Measurements from ENCODE around the gene GSTA2. TPM values are rescaled to one million over a fixed set of nuclear protein-coding genes. Genes with fewer than 3 reads are reported as not detected.
"Not testable (repeated sequence)": the region's sequence is repeated elsewhere in the genome, so short reads cannot be mapped to it uniquely, and the experiment has no call there.

GSTA2 gene
- total RNA-seq, 1 donor from 2014 or later, result under 0.01 TPM

DNA sequence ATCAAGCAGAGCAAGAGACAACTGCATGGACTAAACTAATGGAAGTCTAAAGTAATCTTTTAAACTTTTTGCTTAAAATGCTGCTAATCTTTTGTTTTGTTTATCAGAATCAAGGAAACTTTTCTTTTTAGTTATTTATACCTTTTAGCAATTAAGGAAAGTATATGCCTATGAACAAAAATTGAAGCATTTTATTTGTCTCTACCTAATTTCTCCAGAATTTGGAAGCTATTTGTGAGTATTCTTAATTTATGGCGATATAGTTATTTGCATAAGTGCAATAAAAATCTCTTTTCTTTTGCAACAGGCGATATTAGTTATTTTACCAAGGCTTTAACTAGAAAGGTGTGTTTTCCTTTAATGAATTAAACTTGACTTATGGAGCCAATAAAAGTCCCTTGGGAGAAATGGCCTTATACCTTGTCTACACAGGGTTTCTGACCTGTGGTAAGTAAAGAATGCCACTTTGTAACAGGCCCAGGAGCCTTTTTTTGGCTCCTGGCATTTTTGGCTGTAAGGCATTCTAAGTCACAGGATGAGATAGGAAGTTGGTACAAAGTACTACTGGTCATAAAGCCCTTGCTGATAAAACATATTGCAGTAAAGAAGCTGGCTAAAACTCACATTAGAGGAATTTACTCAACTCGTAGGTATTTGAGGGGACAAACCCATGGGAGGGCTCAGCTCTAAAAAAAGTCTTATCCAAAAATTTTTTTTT lies 55.2 kb downstream of the GSTA2 start:
- Histone ChIP-seq H3K4me3 (ENCODE audit: low read length in 3 of 3) (no peak overlapping the region), H3K9ac (ENCODE audit: low read depth in 1 of 3, low read length in 3 of 3) (no peak overlapping the region), H3K36me3 (ENCODE audit: control insufficient read depth in 3 of 3, insufficient read depth in 3 of 3, low read length in 3 of 3) (no peaks in the 10 kb centered on the region), H3K9me3 (ENCODE audit: control insufficient read depth in 3 of 3, low read length in 3 of 3) (no peaks in the 10 kb centered on the region), H3K27me3 (ENCODE audit: control insufficient read depth in 3 of 3, insufficient read depth in 3 of 3, low read length in 3 of 3) (no peaks in the 10 kb centered on the region), H3K27ac (ENCODE audit: low read depth, low read length) (no peak overlapping the region), H3K4me1 (ENCODE audit: control insufficient read depth in 3 of 3, insufficient read depth in 3 of 3, low read length in 3 of 3) (no peaks in the 10 kb centered on the region)

DNA sequence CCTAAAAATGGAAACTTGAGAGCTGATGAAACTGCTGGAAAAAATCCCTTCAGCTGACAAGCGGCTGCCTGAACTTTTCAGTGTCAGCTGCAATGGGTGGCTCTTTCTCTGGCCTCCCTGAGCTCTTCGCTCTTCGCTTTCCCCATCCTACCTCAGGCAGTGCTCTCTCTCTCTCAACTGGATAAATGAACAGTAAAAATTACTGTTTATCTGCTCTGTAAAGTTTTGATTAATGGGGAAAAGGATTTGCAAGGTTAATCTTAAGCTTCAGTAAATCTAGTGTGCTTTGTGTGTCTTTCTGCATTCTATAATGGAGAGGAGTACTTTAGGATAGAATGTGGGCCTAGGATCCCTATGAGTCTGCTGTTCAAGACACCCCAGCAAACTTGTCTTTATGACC lies 57.3 kb downstream of the GSTA2 start:
- H3K27me3 ChIP-seq (ENCODE audit: control insufficient read depth in 3 of 3, insufficient read depth in 3 of 3, low read length in 3 of 3), result no peaks in the 10 kb centered on the region
- H3K9ac ChIP-seq (ENCODE audit: low read depth in 1 of 3, low read length in 3 of 3), result no peak overlapping the region
- H3K9me3 ChIP-seq (ENCODE audit: control insufficient read depth in 3 of 3, low read length in 3 of 3), result no peaks in the 10 kb centered on the region
- H3K4me3 ChIP-seq (ENCODE audit: low read length in 3 of 3), result no peak overlapping the region
- no peaks in the 10 kb centered on the region for H3K36me3 ChIP-seq (ENCODE audit: control insufficient read depth in 3 of 3, insufficient read depth in 3 of 3, low read length in 3 of 3)
- no peak overlapping the region for H3K27ac ChIP-seq (ENCODE audit: low read depth, low read length)
- no peaks in the 10 kb centered on the region for H3K4me1 ChIP-seq (ENCODE audit: control insufficient read depth in 3 of 3, insufficient read depth in 3 of 3, low read length in 3 of 3)

DNA sequence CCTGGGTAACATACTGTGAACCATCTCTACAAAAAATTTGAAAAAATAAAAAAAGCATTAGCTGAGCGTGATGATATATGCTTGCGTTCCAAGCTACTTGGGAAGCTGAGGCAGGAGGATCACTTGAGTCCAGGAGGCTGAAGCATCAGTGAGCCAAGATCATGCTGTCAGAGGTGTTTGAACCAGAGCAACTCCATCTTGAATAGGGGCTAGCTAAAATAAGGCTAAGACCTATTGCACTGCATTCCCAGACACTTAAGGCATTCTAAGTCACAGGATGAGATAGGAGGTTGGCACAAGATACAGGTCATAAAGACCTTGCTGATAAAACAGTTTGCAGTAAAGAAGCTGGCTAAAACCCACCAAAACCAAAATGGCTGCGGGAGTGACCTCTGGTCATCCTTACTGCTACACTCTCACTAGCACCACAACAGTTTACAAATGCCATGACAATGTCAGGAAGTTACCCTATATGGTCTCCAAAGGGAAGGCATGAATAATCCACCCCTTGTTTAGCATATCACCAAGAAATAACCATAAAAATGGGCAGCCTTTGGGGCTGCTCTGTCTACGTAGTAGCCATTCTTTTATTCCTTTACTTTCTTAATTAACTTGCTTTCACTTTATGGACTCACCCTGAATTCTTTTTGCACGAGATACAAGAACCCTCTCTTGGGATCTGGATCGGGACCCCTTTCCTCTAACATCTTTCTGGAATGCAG lies 58.3 kb downstream of the GSTA2 start:
- not testable (repeated sequence) for H3K4me1 ChIP-seq (ENCODE audit: control insufficient read depth in 3 of 3, insufficient read depth in 3 of 3, low read length in 3 of 3); H3K36me3 ChIP-seq (ENCODE audit: control insufficient read depth in 3 of 3, insufficient read depth in 3 of 3, low read length in 3 of 3); H3K27ac ChIP-seq (ENCODE audit: low read depth, low read length); H3K4me3 ChIP-seq (ENCODE audit: low read length in 3 of 3); H3K27me3 ChIP-seq (ENCODE audit: control insufficient read depth in 3 of 3, insufficient read depth in 3 of 3, low read length in 3 of 3); H3K9ac ChIP-seq (ENCODE audit: low read depth in 1 of 3, low read length in 3 of 3); H3K9me3 ChIP-seq (ENCODE audit: control insufficient read depth in 3 of 3, low read length in 3 of 3)

DNA sequence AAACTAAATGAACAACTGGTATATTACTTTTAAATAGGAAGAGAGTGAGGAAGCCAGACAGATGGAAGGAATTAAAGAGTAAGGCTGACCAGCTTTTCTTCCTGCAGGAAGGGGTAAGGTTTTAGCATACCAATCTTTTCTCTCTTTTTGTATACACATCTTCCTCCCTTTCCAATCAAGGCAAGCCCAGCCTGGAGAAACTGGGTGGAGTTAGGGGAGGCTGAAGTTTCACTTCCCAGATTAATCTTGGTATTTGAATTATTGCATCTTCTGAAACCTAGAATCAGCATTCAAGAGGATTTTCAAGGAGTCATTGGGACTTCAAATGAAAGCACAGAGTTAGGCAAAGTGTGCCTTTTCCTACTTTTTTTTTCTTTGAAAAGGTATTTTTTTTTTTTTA lies 59.2 kb downstream of the GSTA2 start:
- Histone ChIP-seq H3K4me3 (ENCODE audit: low read length in 3 of 3) (no peak overlapping the region), H3K27me3 (ENCODE audit: control insufficient read depth in 3 of 3, insufficient read depth in 3 of 3, low read length in 3 of 3) (no peaks in the 10 kb centered on the region), H3K9ac (ENCODE audit: low read depth in 1 of 3, low read length in 3 of 3) (no peak overlapping the region)

More for the DNA sequence above, 59.2 kb downstream of the GSTA2 start:
- Histone ChIP-seq H3K9me3 (ENCODE audit: control insufficient read depth in 3 of 3, low read length in 3 of 3) (no peaks in the 10 kb centered on the region), H3K4me1 (ENCODE audit: control insufficient read depth in 3 of 3, insufficient read depth in 3 of 3, low read length in 3 of 3) (no peaks in the 10 kb centered on the region), H3K27ac (ENCODE audit: low read depth, low read length) (no peak overlapping the region), H3K36me3 (ENCODE audit: control insufficient read depth in 3 of 3, insufficient read depth in 3 of 3, low read length in 3 of 3) (no peaks in the 10 kb centered on the region)

Other genes starting within 250 kb of the GSTA2 start
- 13.6 TPM for gene TRAM2, start 186.4 kb downstream of the GSTA2 start, total RNA-seq
- gene TMEM14A, start 92.4 kb downstream of the GSTA2 start, total RNA-seq, result 7.3 TPM
- not detected for gene GSTA1, start 40.3 kb upstream of the GSTA2 start, total RNA-seq
- not detected for gene GSTA5, start 77.3 kb upstream of the GSTA2 start, total RNA-seq
- not detected for gene GSTA3, start 146.2 kb upstream of the GSTA2 start, total RNA-seq
- gene GSTA4, start 231.8 kb upstream of the GSTA2 start, total RNA-seq, result 35.5 TPM